22Rv1 (cell line): ENCODE results near the gene PCDHGA8.
A peak's percentile ranks its signal among the peaks of the same experiment; 100 is the strongest.
"Not testable (repeated sequence)": the region's sequence is repeated elsewhere in the genome, so short reads cannot be mapped to it uniquely, and the experiment has no call there.

Experiments
- H3K27ac ChIP-seq: fragments of 450-650 bp; 2 replicates; pipeline ENCODE4 v1.5.1; 2017
- CTCF ChIP-seq: fragments of 450-650 bp; IDR thresholded peaks from 2 replicates; pipeline ENCODE4 v1.5.1; 2017; ENCODE audit warnings: mild to moderate bottlenecking
- ZFX ChIP-seq: fragments of 450-650 bp; IDR thresholded peaks from 2 replicates; pipeline ENCODE4 v1.6.1; 2017; ENCODE audit warnings: antibody characterized with exemption, borderline replicate concordance

PCDHGA8 gene

GRCh38 chr5:141399555-141400258, 7.3 kb downstream of the PCDHGA8 start:
- no peak overlapping the region for H3K27ac ChIP-seq
- no peak for TF ChIP-seq ZFX
- TF ChIP-seq CTCF = no peak

DNA sequence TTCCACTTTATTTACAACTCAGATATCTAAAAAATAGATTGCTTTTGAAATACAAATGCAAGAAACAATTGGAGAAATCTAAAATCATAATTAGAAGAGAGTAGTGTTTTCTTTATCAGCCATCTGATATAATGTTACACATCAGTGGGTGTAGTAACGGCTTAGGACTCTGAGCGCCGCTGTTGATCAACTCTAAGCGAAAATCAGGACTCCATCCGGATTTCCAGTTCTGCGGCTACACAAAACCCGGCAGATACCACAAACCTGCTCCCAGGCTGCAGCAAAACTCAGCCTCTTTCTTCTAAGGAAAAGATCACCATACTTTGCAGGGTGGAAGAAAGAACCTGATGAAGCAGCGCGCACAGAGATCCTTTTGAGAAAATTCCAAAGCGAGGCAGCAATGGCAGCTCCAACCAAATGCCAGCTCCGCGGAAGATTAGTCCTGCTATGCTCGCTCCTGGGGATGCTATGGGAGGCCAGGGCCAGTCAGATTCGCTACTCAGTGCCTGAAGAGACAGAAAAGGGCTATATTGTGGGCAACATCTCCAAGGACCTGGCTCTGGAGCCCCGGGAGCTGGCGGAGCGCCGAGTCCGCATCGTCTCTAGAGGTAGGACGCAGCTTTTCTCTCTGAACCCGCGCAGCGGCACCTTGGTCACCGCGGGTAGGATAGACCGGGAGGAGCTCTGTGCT, 10.3 kb downstream of the PCDHGA8 start, which contains the start of gene PCDHGA9:
Gene PCDHGA9 (plus strand): TSS at position 226 of the 691 bp plus-strand sequence. CDS start 175 bp downstream, at position 401.
- TF ChIP-seq CTCF = peak; percentile 82
- no peak for TF ChIP-seq ZFX
- no peak within 1 kb of the TSS for H3K27ac ChIP-seq

DNA sequence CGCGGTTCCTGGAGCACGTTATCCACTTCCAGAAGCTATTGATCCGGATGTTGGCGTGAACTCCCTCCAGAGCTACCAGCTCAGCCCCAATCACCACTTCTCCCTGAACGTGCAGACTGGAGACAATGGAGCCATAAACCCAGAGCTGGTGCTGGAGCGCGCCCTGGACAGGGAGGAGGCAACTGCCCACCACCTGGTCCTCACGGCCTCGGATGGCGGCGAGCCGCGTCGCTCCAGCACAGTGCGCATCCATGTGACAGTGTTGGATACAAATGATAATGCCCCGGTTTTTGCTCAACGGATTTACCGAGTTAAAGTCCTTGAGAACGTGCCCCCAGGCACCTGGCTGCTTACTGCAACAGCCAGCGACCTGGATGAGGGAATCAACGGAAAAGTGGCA, 11.0 kb downstream of the PCDHGA8 start:
- no peak for TF ChIP-seq CTCF

GRCh38 chr5:141407790-141408505, 15.5 kb downstream of the PCDHGA8 start, which contains the start of gene PCDHGB6:
Gene PCDHGB6, plus strand, starts transcription at chr5:141408021. Its CDS starts 182 bp downstream, at chr5:141408203.
- TF ChIP-seq CTCF = peak; percentile 78
- not testable (repeated sequence) for H3K27ac ChIP-seq

More for the DNA sequence above, 11.0 kb downstream of the PCDHGA8 start:
- H3K27ac ChIP-seq = no peak overlapping the region

- H3K27ac ChIP-seq = no peak overlapping the region
- TF ChIP-seq CTCF (no peak), ZFX (no peak)
Measured at GRCh38 chr5:141409598-141410306, 17.3 kb downstream of the PCDHGA8 start.

DNA sequence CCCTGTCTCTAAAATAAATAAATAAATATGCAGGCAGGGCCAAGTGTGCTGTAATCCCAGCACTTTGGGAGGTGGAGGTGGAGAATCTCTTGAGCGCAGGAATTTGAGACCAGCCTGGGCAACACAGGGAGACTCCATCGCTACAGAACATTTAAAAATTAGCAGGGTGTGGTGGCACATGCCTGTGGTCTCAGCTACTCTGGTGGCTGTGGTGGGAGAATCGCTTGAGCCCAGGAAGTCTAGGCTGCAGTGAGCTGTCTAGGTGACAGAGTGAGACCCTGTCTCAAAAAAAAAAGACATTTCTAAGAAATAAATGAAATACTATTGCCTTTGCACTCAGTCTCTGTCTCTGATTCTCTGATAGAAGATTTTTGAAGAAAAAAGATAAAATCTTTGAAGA, 19.1 kb downstream of the PCDHGA8 start:
- TF ChIP-seq CTCF (no peak), ZFX (no peak)
- H3K27ac ChIP-seq = no peak overlapping the region
